ENCODE data around the gene ZBTB8B. TPM values are rescaled to one million over a fixed set of nuclear protein-coding genes. Genes with fewer than 3 reads are reported as not detected.
"Not testable (repeated sequence)": the region's sequence is repeated elsewhere in the genome, so short reads cannot be mapped to it uniquely, and the experiment has no call there.

Gene ZBTB8B
- polyA plus RNA-seq, 1 experiment = not detected

- TF ChIP-seq CTCF (IDR thresholded peaks at IDR 0.05; ENCODE audit: insufficient read depth, low read depth, low read length) = no peak
- H3K27me3 ChIP-seq (ENCODE audit: control insufficient read depth, insufficient read depth, low read length) = peaks cover 5% of the 10 kb centered on the region
- POLR2A ChIA-PET = no interaction called here
- H3K36me3 ChIP-seq (ENCODE audit: control insufficient read depth, insufficient read depth, low read length) = no peaks in the 10 kb centered on the region
- H3K4me3 ChIP-seq (ENCODE audit: low read depth, low read length) = no peak overlapping the region
- DNase-seq (ENCODE audit: low read depth) = no peak
- CTCF ChIA-PET = no interaction called here
These were observed 6.3 kb downstream of the ZBTB8B start for GRCh38 chr1:32470991-32471694.

GRCh38 chr1:32471695-32472362 is 7.0 kb downstream of the ZBTB8B start:
- no peak for TF ChIP-seq CTCF (IDR thresholded peaks at IDR 0.05; ENCODE audit: insufficient read depth, low read depth, low read length)
- CTCF ChIA-PET = no interaction called here
- no peak overlapping the region for H3K4me3 ChIP-seq (ENCODE audit: low read depth, low read length)

GRCh38 chr1:32472966-32473365 is 8.1 kb downstream of the ZBTB8B start:
- CTCF ChIA-PET = interaction anchor here (0.6 to 1.0 kb wide), 2 partner anchors 11 to 24 kb away, joined by 4 read pairs; no protein-coding TSS in a partner anchor
- POLR2A ChIA-PET; DNase-seq (ENCODE audit: low read depth); H3K4me3 ChIP-seq (ENCODE audit: low read depth, low read length); H3K36me3 ChIP-seq (ENCODE audit: control insufficient read depth, insufficient read depth, low read length); H3K27me3 ChIP-seq (ENCODE audit: control insufficient read depth, insufficient read depth, low read length): not testable (repeated sequence)

More at GRCh38 chr1:32471695-32472362, 7.0 kb downstream of the ZBTB8B start:
- Histone ChIP-seq H3K27me3 (ENCODE audit: control insufficient read depth, insufficient read depth, low read length) (peaks cover 2% of the 10 kb centered on the region; the same call in 1 of the 2 replicates), H3K36me3 (ENCODE audit: control insufficient read depth, insufficient read depth, low read length) (no peaks in the 10 kb centered on the region)
- DNase-seq (ENCODE audit: low read depth) = no peak
- POLR2A ChIA-PET = no interaction called here

- Histone ChIP-seq H3K36me3 (ENCODE audit: control insufficient read depth, insufficient read depth, low read length) (no peaks in the 10 kb centered on the region), H3K27me3 (ENCODE audit: control insufficient read depth, insufficient read depth, low read length) (peaks cover 2% of the 10 kb centered on the region; the same call in 1 of the 2 replicates), H3K4me3 (ENCODE audit: low read depth, low read length) (no peak overlapping the region)
- CTCF ChIA-PET = no interaction called here
- no peak for TF ChIP-seq CTCF (IDR thresholded peaks at IDR 0.05; ENCODE audit: insufficient read depth, low read depth, low read length)
- DNase-seq (ENCODE audit: low read depth) = no peak
- POLR2A ChIA-PET = no interaction called here
These were observed 10.1 kb downstream of the ZBTB8B start for GRCh38 chr1:32474954-32475353.

GRCh38 chr1:32480003-32480402 is 15.1 kb downstream of the ZBTB8B start:
- POLR2A ChIA-PET = no interaction called here
- H3K27me3 ChIP-seq (ENCODE audit: control insufficient read depth, insufficient read depth, low read length) = peaks cover 4% of the 10 kb centered on the region; the same call in 1 of the 2 replicates
- no peak overlapping the region for H3K4me3 ChIP-seq (ENCODE audit: low read depth, low read length)
- H3K36me3 ChIP-seq (ENCODE audit: control insufficient read depth, insufficient read depth, low read length) = no peaks in the 10 kb centered on the region
- CTCF ChIA-PET = no interaction called here
- TF ChIP-seq CTCF (IDR thresholded peaks at IDR 0.05; ENCODE audit: insufficient read depth, low read depth, low read length) = no peak
- no peak for DNase-seq (ENCODE audit: low read depth)
